Transverse colon (tissue), 4 donors: ENCODE data around the gene EXT2. TPM values are rescaled to one million over a fixed set of nuclear protein-coding genes. Genes with fewer than 3 reads are reported as not detected.

ENCODE experiments used
- DNase-seq: peaks from one replicate; pipeline ENCODE4 v3.0.0-alpha.2; 2019
- H3K27ac ChIP-seq, 4 donors: fragments of 200-600 bp; sonication (generic); 2 replicates each; pipeline ENCODE4 v1.5.1; 2016 to 2018; ENCODE audit warnings: inconsistent platforms in 4 of 4
- H3K27me3 ChIP-seq: fragments of 200-600 bp; sonication (generic); 2 replicates; pipeline ENCODE4 v1.5.1; 2017; ENCODE audit warnings: inconsistent platforms
- H3K36me3 ChIP-seq, 4 donors: fragments of 200-600 bp; sonication (generic); 2 replicates each; pipeline ENCODE4 v1.5.1; 2017 to 2019; ENCODE audit warnings: inconsistent platforms in 4 of 4
- H3K4me1 ChIP-seq, 4 donors: fragments of 200-600 bp; sonication (generic); 2 replicates each; pipeline ENCODE4 v1.5.1; 2017 to 2020; ENCODE audit warnings: inconsistent platforms in 4 of 4
- H3K4me3 ChIP-seq, 4 donors: fragments of 200-600 bp; sonication (generic); 1 replicate in 1 of 4; 2 replicates in 3 of 4; pipeline versions ENCODE4 v1.5.1 to v1.6.1; 2017 to 2019; ENCODE audit warnings: inconsistent platforms in 4 of 4
- H3K9me3 ChIP-seq, 2 donors: fragments of 200-600 bp; sonication (generic); 2 replicates each; pipeline ENCODE4 v1.5.1; 2017 to 2019; ENCODE audit warnings: inconsistent platforms in 2 of 2
- CTCF ChIP-seq, 5 experiments: fragments of 200-600 bp in 3 of 5; fragments of 450-650 bp in 2 of 5; sonication (generic) in 3 of 5; IDR thresholded peaks; 1 replicate in 2 of 5; 2 replicates in 3 of 5; pipeline ENCODE4 v1.5.1; 2016 to 2017; ENCODE audit warnings: antibody characterized with exemption in 5 of 5, inconsistent platforms in 3 of 5, mild to moderate bottlenecking in 2 of 5, moderate library complexity in 1 of 5
- EP300 ChIP-seq: sonication (generic); formaldehyde crosslinking; IDR thresholded peaks from one replicate; pipeline ENCODE4 v1.6.1; 2017; ENCODE audit warnings: antibody characterized with exemption, low read depth
- POLR2A ChIP-seq: fragments of 450-650 bp; IDR thresholded peaks from one replicate; pipeline ENCODE4 v1.6.1; 2016; ENCODE audit warnings: antibody characterized with exemption, mild to moderate bottlenecking, moderate library complexity
- POLR2AphosphoS5 ChIP-seq, 3 donors: sonication (generic); formaldehyde crosslinking; IDR thresholded peaks; one replicate each; pipeline ENCODE4 v1.6.1; 2016; ENCODE audit warnings: antibody characterized with exemption in 3 of 3
- whole genome bisulfite sequencing, 2 donors: methylation state at CpG; one replicate each; pipeline ENCODE4 v1.1.5; 2018; ENCODE audit warnings: low coverage in 1 of 2; 5-methylcytosine and 5-hydroxymethylcytosine counted together
- in situ Hi-C, 4 donors: fragments of 200-750 bp; cut with MboI; loops; one replicate each; pipeline versions ENCODE4 v1.15.0 to v1.15.1; 2017; ENCODE audit warnings: low sequenced_read_pairs in 3 of 4, low pct_ligation_motif_present in 1 of 4, low pct_unique_long_range_greater_than_20kb in 1 of 4
- intact Hi-C: fragments of 100-400 bp; cut with DNase I; formaldehyde crosslinking; loops from one replicate; pipeline ENCODE4 v1.15.1; 2023; ENCODE audit warnings: low total_unique reads
- total RNA-seq, 4 donors: library from RNA; depleted of rRNA; stranded (reverse); fragments of >200 nt; gene quantifications; one replicate each; pipeline ENCODE4 v1.1.0, GENCODE V29; 2016

The EXT2 gene
- total RNA-seq, 4 donors from 2014 or later = 32.2 to 82.9 (median 59.6) TPM

- in situ Hi-C loops = no loop called here
Observed at GRCh38 chr11:44130751-44131150, 35.3 kb downstream of the EXT2 start.

GRCh38 chr11:44133335-44133946 lies 38.0 kb downstream of the EXT2 start:
- Histone ChIP-seq H3K4me1 (peaks cover 0 to 5% (median 0%) of the 10 kb centered on the region in 4 donors), H3K9me3 (no peaks in the 10 kb centered on the region), H3K27me3 (no peaks in the 10 kb centered on the region), H3K4me3 (no peak overlapping the region), H3K36me3 (peaks cover 0 to 12% (median 3%) of the 10 kb centered on the region in 4 donors), H3K27ac (no peak overlapping the region)
- in situ Hi-C loops = no loop called here
- intact Hi-C loops = no loop called here
- WGBS, 2 donors = 68 to 78% methylated on average over 1 of the region's 1 CpG
- no peak for DNase-seq
- peak in 4 of 5 experiments; percentile 27 to 51 (median 38) for TF ChIP-seq CTCF (IDR thresholded peaks at IDR 0.05)
- TF ChIP-seq EP300 = no peak

More at GRCh38 chr11:44130751-44131150, 35.3 kb downstream of the EXT2 start:
- Histone ChIP-seq H3K36me3 (peaks cover 0 to 30% (median 12%) of the 10 kb centered on the region in 4 donors), H3K27ac (no peak overlapping the region), H3K27me3 (no peaks in the 10 kb centered on the region), H3K9me3 (no peaks in the 10 kb centered on the region), H3K4me1 (peaks cover 0 to 5% (median 0%) of the 10 kb centered on the region in 4 donors), H3K4me3 (no peak overlapping the region)
- WGBS, 2 donors = 94 to 100% methylated on average over 3 to 6 of the region's 6 CpGs
- no peak for DNase-seq
- intact Hi-C loops = no loop called here
- TF ChIP-seq EP300 = no peak
- no peak for TF ChIP-seq CTCF (IDR thresholded peaks at IDR 0.05)
- no peak for TF ChIP-seq POLR2AphosphoS5 (IDR thresholded peaks at IDR 0.05)
- no peak for TF ChIP-seq POLR2A

GRCh38 chr11:44134625-44135024 lies 39.1 kb downstream of the EXT2 start:
- WGBS, 2 donors = 84 to 100% methylated on average over 1 of the region's 1 CpG

GRCh38 chr11:44136176-44136945 lies 40.9 kb downstream of the EXT2 start:
- intact Hi-C loops (no loop called here), in situ Hi-C loops (no loop called here)
- no peak overlapping the region for H3K4me3 ChIP-seq
- no peak overlapping the region for H3K27ac ChIP-seq
- DNase-seq = no peak
- TF ChIP-seq EP300 = no peak
- TF ChIP-seq POLR2AphosphoS5 (IDR thresholded peaks at IDR 0.05) = no peak
- TF ChIP-seq POLR2A = no peak
- TF ChIP-seq CTCF (IDR thresholded peaks at IDR 0.05) = no peak
- peaks cover 0 to 7% (median 3%) of the 10 kb centered on the region in 4 donors for H3K36me3 ChIP-seq
- no peaks in the 10 kb centered on the region for H3K27me3 ChIP-seq
- H3K4me1 ChIP-seq = peaks cover 0 to 5% (median 0%) of the 10 kb centered on the region in 4 donors
- no peaks in the 10 kb centered on the region for H3K9me3 ChIP-seq
- WGBS, 2 donors = 67 to 91% methylated on average over 1 to 3 of the region's 3 CpGs

More at GRCh38 chr11:44134625-44135024, 39.1 kb downstream of the EXT2 start:
- H3K36me3 ChIP-seq = peaks cover 0 to 12% (median 3%) of the 10 kb centered on the region in 4 donors
- no peak for TF ChIP-seq POLR2A
- no peaks in the 10 kb centered on the region for H3K9me3 ChIP-seq
- peaks cover 0 to 5% (median 0%) of the 10 kb centered on the region in 4 donors for H3K4me1 ChIP-seq
- in situ Hi-C loops = no loop called here
- no peak for DNase-seq
- no peaks in the 10 kb centered on the region for H3K27me3 ChIP-seq
- no peak overlapping the region for H3K27ac ChIP-seq
- no peak overlapping the region for H3K4me3 ChIP-seq
- intact Hi-C loops = no loop called here
